Forelimb muscle (tissue), 1 donor: ENCODE results near the gene IL6. TPM values are rescaled to one million over a fixed set of nuclear protein-coding genes. Genes with fewer than 3 reads are reported as not detected.

ENCODE experiments used
- polyA plus RNA-seq: library from polyadenylated mRNA; unstranded; fragments of 120-200 nt; gene quantifications from one replicate; pipeline ENCODE4 v1.2.1, GENCODE V29; 2013; ENCODE audit not compliant: insufficient read length

The IL6 gene
- polyA plus RNA-seq, 1 donor = not detected

Other genes with a start within 250 kb of the IL6 start
- gene STEAP1B, start 227.0 kb upstream of the IL6 start, polyA plus RNA-seq = 1.7 TPM
- 807 TPM for gene TOMM7, start 95.6 kb downstream of the IL6 start, polyA plus RNA-seq